ENCODE data around the gene MRPS33.
A peak's percentile ranks its signal among the peaks of the same experiment; 100 is the strongest.
"Not testable (repeated sequence)": the region's sequence is repeated elsewhere in the genome, so short reads cannot be mapped to it uniquely, and the experiment has no call there.

Gene MRPS33

GRCh38 chr7:141014524-141015395, at the start of gene MRPS33:
Gene MRPS33, minus strand, starts transcription at chr7:141014952. Its CDS starts 4,319 bp downstream, at chr7:141010633.
- DNase-seq (ENCODE audit: low spot score), result peak; percentile 95

GRCh38 chr7:141057788-141058187, 43.0 kb upstream of the MRPS33 start:
- no peak for DNase-seq (ENCODE audit: low spot score)

GRCh38 chr7:141055146-141055545, 40.4 kb upstream of the MRPS33 start:
- DNase-seq (ENCODE audit: low spot score), result no peak

- no peak for DNase-seq (ENCODE audit: low spot score)
Observed at GRCh38 chr7:141053626-141054025, 38.9 kb upstream of the MRPS33 start.

GRCh38 chr7:141045842-141046620, 31.3 kb upstream of the MRPS33 start:
- DNase-seq (ENCODE audit: low spot score), result peak; percentile 52

GRCh38 chr7:141045126-141045841, 30.5 kb upstream of the MRPS33 start:
- DNase-seq (ENCODE audit: low spot score), result peak; percentile 27

DNA sequence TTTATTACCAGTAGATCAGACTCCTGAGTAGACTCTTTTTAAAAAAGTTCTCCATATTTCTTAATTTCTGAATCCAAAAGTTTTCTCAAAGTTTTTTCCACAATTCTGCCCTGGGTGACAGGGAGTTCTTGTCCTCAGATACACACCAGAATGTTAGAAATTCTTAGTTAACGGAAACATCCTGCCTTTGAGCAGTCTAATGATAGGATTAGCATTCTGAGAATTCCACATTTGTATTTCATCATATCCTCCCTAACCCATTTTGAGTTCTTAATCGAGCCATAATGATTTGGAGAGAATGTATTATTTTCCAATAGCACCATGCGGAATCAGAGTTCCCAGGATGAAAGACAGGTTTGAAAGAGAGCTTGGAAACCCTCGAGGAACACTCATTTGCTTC, 28.9 kb upstream of the MRPS33 start:
- peak; percentile 4 for DNase-seq (ENCODE audit: low spot score)

DNA sequence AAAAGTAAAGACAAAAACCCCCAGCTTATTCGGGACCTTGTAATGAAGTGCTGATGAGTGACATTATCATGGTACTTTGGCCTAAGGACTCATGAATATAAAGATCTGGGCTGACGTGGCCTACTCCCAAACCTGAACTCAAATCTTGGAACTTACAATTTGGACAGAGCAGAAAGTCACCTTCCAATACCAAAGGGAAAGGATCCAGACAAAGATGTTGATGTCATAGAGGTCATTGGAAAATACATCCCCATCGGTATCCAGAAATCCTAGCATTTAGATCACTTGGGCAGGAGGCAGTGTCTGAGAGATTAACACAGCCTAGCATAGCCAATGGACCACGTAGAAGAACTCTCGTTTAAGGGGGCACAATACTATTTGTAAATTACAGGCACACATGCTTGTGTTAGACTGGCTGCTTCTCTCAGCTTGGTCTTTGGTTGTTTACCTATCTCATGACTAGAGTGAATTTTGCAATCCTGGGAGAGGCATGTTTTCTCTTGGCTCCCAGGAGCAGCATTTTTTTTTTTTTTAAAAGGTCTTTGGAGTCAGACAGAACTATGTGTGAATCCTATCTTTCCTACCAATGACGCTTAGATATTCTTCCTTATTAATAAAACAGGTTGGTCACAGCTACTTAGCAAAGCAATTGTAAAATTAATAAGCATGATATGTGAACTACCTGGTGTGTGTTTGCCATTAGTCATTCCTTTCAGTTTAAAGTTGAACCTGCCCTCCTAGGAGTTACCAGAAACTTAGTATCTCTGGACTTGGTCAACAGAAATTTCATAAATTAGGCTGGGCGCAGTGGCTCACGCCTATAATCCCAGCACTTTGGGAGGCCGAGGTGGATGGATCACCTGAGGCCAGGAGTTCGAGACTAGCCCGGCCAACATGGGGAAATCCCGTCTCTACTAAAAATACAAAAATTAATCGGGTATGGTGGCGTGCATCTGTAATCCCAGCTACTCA, 27.8 kb upstream of the MRPS33 start:
- no peak for DNase-seq (ENCODE audit: low spot score)

GRCh38 chr7:141039376-141039775, 24.6 kb upstream of the MRPS33 start:
- DNase-seq (ENCODE audit: low spot score), result peak; percentile 31

DNA sequence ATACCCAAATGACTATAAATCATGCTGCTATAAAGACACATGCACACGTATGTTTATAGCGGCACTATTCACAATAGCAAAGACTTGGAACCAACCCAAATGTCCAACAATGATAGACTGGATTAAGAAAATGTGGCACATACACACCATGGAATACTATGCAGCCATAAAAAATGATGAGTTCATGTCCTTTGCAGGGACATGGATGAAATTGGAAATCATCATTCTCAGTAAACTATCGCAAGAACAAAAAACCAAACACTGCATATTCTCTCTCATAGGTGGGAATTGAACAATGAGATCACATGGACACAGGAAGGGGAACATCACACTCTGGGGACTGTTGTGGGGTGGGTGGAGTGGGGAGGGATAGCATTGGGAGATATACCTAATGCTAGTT, 23.3 kb upstream of the MRPS33 start:
- not testable (repeated sequence) for DNase-seq (ENCODE audit: low spot score)

DNA sequence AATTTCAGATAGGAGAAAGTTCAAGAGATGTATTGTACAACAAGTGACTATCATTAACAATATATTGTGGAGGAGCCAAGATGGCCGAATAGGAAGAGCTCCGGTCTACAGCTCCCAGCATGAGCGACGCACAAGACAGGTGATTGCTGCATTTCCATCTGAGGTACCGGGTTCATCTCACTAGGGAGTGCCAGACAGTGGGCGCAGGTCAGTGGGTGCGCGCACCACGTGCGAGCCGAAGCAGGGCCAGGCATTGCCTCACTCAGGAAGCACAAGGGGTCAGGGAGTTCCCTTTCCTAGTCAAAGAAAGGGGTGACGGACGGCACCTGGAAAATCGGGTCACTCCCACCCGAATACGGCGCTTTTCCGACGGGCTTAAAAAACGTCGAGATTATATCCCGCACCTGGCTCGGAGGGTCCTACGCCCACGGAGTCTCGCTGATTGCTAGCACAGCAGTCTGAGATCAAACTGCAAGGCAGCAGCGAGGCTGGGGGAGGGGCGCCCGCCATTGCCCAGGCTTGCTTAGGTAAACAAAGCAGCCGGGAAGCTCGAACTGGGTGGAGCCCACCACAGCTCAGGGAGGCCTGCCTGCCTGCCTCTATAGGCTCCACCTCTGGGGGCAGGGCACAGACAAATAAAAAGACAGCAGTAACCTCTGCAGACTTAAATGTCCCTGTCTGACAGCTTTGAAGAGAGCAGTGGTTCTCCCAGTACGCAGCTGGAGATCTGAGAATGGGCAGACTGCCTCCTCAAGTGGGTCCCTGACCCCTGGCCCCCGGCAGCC, 18.0 kb upstream of the MRPS33 start:
- not testable (repeated sequence) for DNase-seq (ENCODE audit: low spot score)

GRCh38 chr7:141028767-141029166, 14.0 kb upstream of the MRPS33 start:
- no peak for DNase-seq (ENCODE audit: low spot score)

- DNase-seq (ENCODE audit: low spot score), result no peak
Observed at GRCh38 chr7:141027043-141027442, 12.3 kb upstream of the MRPS33 start.

- no peak for DNase-seq (ENCODE audit: low spot score)
Observed at GRCh38 chr7:141024668-141025067, 9.9 kb upstream of the MRPS33 start.

GRCh38 chr7:141023295-141023694, 8.5 kb upstream of the MRPS33 start:
- DNase-seq (ENCODE audit: low spot score), result no peak

DNA sequence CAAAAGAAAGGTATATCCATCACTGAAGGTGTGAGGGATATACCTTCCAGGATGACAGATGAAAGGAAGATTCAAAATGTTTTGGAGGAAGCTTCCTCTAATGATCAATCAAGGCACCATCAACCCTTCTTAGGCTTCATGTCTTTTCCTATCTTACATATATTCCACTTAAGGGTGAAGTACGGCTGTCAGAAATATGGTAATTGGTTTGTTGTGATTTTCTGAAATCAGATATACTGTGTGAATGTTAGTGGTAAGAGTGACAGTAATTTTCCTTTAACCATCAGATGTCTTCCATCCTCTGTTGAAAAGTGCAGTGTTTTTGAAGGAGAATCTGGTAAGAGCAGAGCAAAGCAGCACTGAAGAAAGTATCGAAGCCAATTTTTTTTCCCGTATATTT, 2.8 kb upstream of the MRPS33 start:
- DNase-seq (ENCODE audit: low spot score), result no peak

DNA sequence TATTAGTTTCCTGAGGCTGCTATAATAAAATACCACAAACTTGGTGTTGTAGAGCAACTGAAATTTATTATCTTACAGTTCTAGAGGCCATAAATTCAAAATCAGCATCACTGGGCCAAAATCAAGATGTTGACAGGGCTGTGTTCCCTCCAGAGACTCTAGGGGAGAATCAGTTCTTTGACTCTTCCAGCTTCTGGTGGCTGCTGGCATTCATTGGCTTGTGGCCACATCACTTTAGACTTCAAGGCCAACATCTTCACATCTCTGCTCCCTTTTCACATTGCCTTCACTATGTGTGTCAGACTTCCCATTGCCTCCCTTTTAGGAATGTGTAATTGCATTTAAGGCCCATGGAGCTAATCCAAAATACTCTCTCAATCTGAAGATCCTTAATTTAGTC, 1.6 kb upstream of the MRPS33 start:
- no peak for DNase-seq (ENCODE audit: low spot score)

- peak; percentile 29 for DNase-seq (ENCODE audit: low spot score)
Observed at GRCh38 chr7:141014125-141014523, 628 bp downstream of the MRPS33 start.

DNA sequence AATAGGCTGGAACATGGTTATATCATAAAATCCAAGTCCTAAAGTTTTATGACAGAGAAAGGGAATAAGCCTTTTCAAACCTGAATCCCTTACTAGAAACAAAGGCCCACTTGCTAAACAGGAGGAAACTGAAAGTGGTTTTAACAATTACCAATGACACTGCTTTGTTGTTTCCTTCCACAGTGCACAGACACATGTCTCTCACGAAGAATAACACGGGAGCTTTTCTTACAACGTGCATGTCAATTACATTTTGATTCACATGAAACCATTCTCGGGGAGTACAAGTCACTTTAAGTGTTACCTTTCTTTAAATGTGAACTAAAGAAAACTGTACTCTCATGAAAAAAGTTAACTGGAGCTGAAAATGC, 1.4 kb downstream of the MRPS33 start:
- DNase-seq (ENCODE audit: low spot score), result no peak

DNA sequence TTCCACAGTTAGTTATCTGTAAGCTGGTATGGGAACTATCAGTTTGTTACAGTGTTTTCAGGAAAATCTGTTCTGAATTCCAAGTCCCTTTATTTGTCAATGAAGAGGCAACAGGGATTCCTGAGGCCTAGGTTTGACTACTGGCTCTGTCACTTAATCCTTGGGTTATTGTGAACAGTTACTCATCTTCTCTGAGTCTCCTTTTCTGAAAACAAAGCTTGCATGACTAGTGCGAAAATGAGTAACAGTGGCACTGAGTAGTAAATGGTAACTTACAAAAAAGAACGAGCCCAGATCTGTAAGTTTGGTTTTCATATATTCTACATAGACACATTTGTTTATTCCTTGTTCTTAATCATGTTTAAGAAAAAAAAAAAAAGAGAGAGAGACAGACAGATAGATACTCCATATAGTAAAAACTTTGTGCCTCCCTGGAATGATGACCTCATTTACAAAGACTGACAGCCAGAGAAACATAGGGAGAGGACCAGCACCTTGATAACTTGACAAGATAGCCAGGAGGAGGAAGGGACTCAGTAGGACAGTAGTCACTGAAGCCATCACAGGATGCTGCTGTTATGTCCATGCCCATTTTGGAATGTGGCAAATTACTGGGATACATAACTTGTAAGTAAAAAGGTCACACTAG, 1.9 kb downstream of the MRPS33 start:
- DNase-seq (ENCODE audit: low spot score), result peak; percentile 26
